ENCODE results near the gene ENDOV.

Gene ENDOV

GRCh38 chr17:80414803-80415625 lies at the start of gene ENDOV:
Gene ENDOV (plus strand): TSS chr17:80415167. CDS start chr17:80415195, 28 bp downstream.
- DNase-seq (ENCODE audit: low read depth in 2 of 2): peak; percentile 81 to 89

DNA sequence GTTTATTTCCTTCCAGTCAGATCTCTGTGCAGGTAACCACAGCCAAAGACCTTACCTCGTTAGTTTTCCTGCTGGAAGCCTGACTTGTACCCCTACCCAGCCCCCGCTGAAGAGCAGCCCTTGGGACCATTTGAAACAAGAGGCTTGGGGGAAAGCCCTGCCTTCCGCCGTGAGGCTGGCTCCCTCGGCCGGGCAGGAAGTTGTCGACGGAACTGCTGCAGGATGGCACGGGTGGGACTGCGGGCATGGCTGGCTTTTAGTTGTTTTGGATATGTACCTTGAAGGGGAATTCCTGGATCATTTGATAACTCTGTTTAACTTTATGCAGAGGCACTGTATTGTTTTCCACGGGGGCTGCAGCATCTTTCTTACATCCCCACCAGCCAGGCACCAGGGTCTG lies 49.0 kb upstream of the ENDOV start:
- DNase-seq (ENCODE audit: low read depth in 2 of 2): no peak

- no peak for DNase-seq (ENCODE audit: low read depth in 2 of 2)
Observed at GRCh38 chr17:80367503-80367902, 47.5 kb upstream of the ENDOV start.

- DNase-seq (ENCODE audit: low read depth in 2 of 2): no peak
Observed at GRCh38 chr17:80371196-80371595, 43.8 kb upstream of the ENDOV start.

- DNase-seq (ENCODE audit: low read depth in 2 of 2): no peak
Observed at GRCh38 chr17:80372456-80372855, 42.5 kb upstream of the ENDOV start.

GRCh38 chr17:80372922-80373570 lies 41.9 kb upstream of the ENDOV start:
- no peak for DNase-seq (ENCODE audit: low read depth in 2 of 2)

- no peak for DNase-seq (ENCODE audit: low read depth in 2 of 2)
Observed at GRCh38 chr17:80374039-80374731, 40.8 kb upstream of the ENDOV start.

- DNase-seq (ENCODE audit: low read depth in 2 of 2): no peak
Observed at GRCh38 chr17:80374732-80375585, 40.0 kb upstream of the ENDOV start.

GRCh38 chr17:80376531-80376930 lies 38.4 kb upstream of the ENDOV start:
- no peak for DNase-seq (ENCODE audit: low read depth in 2 of 2)

DNA sequence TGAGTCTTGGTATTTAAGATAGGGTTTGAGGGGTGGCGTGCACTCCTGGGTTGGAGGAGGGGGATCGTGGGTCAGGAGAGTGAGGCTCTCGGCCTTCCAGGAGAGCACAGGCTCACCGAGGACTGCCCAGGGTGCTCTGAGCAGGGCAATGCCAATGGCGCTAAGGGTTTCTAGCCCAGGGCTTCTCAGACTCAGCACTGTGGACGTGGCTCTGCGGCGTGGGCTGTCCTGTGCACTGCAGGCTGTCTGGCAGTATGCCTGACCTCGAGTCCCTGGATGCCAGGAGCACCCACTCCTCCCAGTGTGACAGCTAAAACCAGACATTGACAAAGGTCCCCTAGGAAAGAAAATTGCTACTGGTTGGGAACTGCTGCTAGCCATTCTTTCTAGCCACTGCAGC lies 37.2 kb upstream of the ENDOV start:
- no peak for DNase-seq (ENCODE audit: low read depth in 2 of 2)

DNA sequence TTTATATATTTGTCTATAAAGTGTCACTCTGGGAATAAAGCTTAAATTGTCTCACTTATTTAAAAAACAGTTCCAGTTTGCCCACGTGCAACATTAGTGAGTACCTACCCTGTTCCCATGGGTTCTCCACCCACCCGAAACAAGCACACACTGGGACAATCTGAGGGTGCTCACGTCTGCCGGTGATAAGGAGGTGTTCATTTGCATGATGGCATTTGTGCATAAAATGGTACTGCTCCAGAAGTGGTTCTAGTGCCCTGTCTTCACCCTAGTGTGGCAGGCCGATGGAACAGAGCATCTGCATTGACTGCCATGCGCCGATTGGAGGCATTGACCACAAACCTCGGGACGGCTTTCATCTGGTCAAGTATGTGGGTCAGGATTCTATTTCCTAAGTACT lies 35.6 kb upstream of the ENDOV start:
- no peak for DNase-seq (ENCODE audit: low read depth in 2 of 2)

- no peak for DNase-seq (ENCODE audit: low read depth in 2 of 2)
Observed at GRCh38 chr17:80380068-80380467, 34.9 kb upstream of the ENDOV start.

GRCh38 chr17:80380555-80381002 lies 34.4 kb upstream of the ENDOV start:
- DNase-seq (ENCODE audit: low read depth in 2 of 2): no peak

DNA sequence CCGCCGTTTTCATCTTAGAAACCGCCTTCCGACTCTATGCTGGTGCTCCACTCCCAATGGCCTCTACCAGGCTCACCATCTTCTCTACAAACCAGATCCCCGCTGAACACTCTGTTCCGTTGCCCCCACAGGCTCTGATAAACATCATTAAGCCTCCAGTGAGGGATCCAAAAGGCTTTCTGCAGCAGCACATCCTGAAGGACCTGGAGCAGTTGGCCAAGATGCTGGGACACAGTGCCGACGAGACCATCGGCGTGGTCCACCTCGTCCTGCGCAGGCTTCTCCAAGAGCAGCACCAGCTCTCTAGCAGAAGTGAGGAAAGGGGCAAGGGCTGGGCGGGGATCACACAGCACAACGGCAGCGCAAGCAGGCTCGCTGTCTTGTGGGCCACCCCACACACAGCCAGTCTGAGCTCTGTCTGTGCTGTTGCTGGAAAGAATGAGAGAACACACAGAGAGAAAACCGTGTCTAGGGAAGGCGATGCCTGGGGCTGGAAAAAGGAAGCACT lies 33.5 kb upstream of the ENDOV start:
- no peak for DNase-seq (ENCODE audit: low read depth in 2 of 2)

DNA sequence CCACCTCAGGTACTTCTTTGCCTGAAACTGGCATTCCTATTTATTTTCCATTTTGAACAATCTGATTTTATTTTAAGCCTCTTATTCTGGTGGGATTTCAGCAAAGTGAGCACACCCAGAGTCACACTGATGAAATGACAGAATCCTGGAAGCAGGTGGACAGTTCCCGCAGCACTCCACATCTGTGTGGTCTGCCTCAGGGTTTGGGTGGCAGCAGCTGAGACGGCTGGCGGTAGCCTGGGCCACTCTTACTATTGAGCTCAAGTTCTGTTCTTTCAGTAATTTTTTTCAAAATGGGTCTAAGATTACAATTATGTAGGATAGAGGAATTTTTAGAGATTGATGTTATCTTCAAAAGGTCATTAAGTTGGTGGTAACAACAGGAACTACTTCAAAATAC lies 32.5 kb upstream of the ENDOV start:
- DNase-seq (ENCODE audit: low read depth in 2 of 2): no peak

- DNase-seq (ENCODE audit: low read depth in 2 of 2): no peak
Observed at GRCh38 chr17:80382956-80383355, 32.0 kb upstream of the ENDOV start.

DNA sequence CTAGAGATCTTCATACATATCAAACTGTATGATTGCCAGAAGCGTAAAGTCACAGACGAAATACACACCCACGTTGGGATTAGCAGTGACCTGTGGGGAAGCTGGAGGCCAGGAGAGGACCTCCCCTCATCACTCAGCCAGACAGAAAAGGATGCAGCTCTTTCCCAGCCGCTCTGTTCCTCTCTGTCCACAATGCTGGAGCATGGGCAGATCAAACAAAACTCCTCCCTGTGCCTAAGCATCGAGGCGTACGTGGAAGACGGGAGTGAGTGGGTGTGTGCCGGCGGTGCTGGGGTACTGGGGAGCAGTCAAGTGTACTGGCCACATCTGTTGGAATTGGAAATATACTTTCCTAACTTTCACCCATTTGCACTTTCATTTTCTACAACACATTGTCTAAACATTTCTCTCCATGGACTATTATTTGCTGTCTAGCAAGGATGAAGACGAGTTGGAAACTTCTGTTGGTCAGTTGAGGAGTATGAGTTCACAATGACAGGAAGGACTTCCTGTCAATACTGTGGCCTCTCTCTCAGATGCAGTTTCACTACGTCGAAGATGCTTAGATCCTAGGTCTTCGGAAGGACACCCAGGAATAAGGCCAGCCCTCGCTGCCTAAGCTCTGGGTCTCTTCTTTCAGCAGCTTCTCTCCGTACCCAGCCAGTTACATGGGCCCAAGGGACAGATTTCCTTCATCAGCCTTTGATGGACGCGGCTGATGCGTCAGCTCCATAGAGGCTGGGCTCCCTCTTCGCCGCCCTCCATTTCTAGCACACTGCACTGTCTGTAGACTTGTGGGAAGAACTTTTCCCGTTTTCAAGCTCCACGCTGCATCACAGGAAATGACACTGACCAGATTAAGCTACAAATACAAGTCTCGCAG lies 30.6 kb upstream of the ENDOV start:
- DNase-seq (ENCODE audit: low read depth in 2 of 2): no peak

GRCh38 chr17:80385046-80385445 lies 29.9 kb upstream of the ENDOV start:
- no peak for DNase-seq (ENCODE audit: low read depth in 2 of 2)

DNA sequence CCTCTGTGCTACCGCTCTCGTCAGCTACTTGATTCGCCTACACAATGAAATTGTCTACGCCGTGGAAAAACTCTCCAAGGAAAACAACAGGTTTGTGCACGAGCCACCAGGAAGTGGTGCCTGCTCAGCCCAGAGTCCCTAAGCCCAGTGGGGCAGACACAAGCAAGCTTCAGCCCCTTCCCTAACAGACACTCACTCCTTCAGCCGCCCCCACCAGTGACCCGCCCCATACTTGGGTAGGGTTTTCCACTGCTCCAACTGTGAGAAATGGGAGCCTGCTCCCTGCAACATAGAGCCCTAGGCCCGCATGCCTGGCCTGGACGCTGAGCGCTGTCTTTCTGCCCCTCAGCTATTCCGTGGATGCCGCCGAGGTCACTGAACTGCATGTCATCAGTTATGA lies 28.6 kb upstream of the ENDOV start:
- DNase-seq (ENCODE audit: low read depth in 2 of 2): no peak

GRCh38 chr17:80387071-80387470 lies 27.9 kb upstream of the ENDOV start:
- no peak for DNase-seq (ENCODE audit: low read depth in 2 of 2)

DNA sequence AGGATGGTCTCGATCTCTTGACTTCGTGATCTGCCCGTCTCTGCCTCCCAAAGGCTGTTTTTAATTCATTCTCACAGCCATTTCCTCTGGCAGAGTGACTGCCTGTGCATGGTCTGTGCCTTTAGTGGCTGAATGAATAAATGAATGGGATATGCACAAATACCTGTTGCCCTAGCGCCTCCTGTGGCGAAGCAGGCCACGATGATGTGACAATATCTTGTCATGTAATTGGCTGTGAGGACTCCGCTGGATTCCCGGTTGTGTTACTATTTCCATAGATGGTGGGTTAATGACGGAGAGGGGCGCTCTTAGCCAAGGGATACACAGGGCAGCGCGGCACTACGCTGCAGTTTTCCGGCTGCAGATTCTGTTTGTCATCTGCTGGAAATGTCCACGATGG lies 26.8 kb upstream of the ENDOV start:
- DNase-seq (ENCODE audit: low read depth in 2 of 2): no peak
